Measurements from ENCODE around the gene KIT.

Gene KIT

DNA sequence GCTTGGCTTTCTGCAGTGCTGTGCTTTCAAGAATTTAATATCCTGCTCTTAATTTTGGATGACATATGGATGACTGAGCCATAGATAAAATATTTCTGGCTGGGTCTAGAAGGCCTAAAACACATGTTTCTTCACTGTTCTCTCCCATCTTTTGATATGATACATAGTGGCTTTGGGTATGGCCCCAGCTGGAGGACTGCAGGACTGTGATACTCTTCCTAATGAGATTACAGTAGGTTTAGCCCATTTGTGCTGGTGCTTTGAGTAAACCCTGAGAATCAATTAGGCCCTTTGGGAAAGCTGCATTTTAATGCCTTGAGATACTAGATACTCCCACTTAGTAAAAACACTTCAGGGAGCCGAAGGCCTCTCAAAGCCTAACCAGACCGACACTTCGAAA lies 38.0 kb downstream of the KIT start:
- DNase-seq (ENCODE audit: extremely low read depth in 1 of 2, low read depth in 1 of 2), result no peak

DNA sequence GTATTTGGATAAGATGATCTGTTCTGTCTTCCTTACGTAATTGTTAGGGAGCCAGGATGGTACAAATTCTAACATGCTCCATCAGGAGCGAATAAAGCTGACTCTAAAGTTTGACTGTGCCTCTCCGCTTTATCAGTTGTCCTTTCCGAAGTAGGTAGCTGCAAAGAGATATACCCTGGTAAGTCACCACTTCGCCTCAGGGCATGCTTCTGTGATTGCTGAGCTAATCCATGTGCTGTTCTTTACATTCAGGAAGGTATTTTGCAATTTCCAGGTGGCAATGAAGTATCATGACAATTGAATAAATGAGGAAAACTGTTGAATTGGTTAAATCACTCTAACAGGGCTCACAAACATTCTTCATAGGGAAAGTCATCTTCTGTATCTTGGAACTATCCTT lies 38.9 kb downstream of the KIT start:
- DNase-seq (ENCODE audit: extremely low read depth in 1 of 2, low read depth in 1 of 2), result no peak

GRCh38 chr4:54700986-54701385 lies 43.2 kb downstream of the KIT start:
- no peak for DNase-seq (ENCODE audit: extremely low read depth in 1 of 2, low read depth in 1 of 2)

GRCh38 chr4:54703182-54703581 lies 45.4 kb downstream of the KIT start:
- no peak for DNase-seq (ENCODE audit: extremely low read depth in 1 of 2, low read depth in 1 of 2)

- no peak for DNase-seq (ENCODE audit: extremely low read depth in 1 of 2, low read depth in 1 of 2)
Observed at GRCh38 chr4:54707406-54707805, 49.6 kb downstream of the KIT start.

GRCh38 chr4:54708339-54709279 lies 50.9 kb downstream of the KIT start:
- no peak for DNase-seq (ENCODE audit: extremely low read depth in 1 of 2, low read depth in 1 of 2)

GRCh38 chr4:54709400-54709799 lies 51.6 kb downstream of the KIT start:
- no peak for DNase-seq (ENCODE audit: extremely low read depth in 1 of 2, low read depth in 1 of 2)

DNA sequence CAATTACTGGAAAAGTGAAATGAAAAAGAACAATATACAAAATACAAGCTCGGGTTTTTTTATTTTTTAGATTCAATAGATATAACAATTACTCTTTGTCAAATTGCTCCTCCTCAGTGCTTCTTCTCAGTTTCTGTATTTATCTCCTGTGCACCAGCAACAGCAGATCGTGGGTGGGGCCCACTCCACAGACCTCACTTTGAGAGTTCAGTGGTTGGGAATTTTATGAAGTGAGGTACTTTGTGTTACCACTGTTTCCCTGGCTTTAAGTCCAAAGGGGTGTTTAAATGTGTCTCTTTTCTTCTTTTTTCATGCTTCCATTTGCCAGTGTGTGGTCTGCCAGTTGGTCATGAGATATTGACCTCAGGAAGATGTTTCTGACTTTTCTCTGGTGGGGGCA lies 54.4 kb downstream of the KIT start:
- no peak for DNase-seq (ENCODE audit: extremely low read depth in 1 of 2, low read depth in 1 of 2)

DNA sequence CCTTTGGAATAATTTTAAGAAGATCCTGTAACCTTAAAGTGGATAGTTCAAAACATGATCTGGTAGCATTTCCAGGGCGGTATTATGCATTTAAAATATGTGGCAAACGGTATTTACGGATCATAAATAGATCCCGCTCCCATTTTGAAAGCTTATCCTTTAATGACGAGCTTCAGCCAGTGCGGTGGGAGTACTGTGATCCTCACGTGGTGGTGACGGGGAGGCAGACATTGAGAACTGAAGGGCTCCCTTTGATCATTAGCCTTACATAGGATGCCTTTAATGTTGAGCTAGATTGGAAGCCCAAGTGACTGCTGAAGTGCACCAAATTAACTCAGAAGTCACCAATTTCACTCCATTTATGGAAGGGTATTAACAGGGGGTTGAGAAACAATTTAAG lies 56.9 kb downstream of the KIT start:
- DNase-seq (ENCODE audit: extremely low read depth in 1 of 2, low read depth in 1 of 2), result no peak

- DNase-seq (ENCODE audit: extremely low read depth in 1 of 2, low read depth in 1 of 2), result no peak
Observed at GRCh38 chr4:54716478-54717065, 58.8 kb downstream of the KIT start.

GRCh38 chr4:54717694-54718093 lies 59.9 kb downstream of the KIT start:
- no peak for DNase-seq (ENCODE audit: extremely low read depth in 1 of 2, low read depth in 1 of 2)

GRCh38 chr4:54719378-54719777 lies 61.6 kb downstream of the KIT start:
- no peak for DNase-seq (ENCODE audit: extremely low read depth in 1 of 2, low read depth in 1 of 2)

DNA sequence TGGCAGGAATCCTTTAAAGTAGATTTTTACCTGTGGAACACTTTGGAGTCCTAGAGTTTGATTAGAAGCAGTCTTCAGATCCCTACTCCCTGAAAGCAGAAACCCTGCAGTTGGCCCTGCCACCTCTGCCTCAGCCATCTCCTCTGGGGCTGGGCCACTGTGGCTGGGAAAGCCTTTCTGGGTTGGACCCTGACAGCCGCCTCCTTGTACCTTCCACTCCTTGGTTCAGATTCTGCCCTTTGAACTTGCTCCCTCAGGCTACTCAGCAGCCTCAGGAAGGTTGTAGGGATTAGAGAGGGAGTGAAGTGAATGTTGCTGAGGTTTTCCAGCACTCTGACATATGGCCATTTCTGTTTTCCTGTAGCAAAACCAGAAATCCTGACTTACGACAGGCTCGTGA lies 65.5 kb downstream of the KIT start:
- no peak for DNase-seq (ENCODE audit: extremely low read depth in 1 of 2, low read depth in 1 of 2)

- no peak for DNase-seq (ENCODE audit: extremely low read depth in 1 of 2, low read depth in 1 of 2)
Observed at GRCh38 chr4:54723820-54724219, 66.1 kb downstream of the KIT start.

- no peak for DNase-seq (ENCODE audit: extremely low read depth in 1 of 2, low read depth in 1 of 2)
Observed at GRCh38 chr4:54726907-54727306, 69.2 kb downstream of the KIT start.

- DNase-seq (ENCODE audit: extremely low read depth in 1 of 2, low read depth in 1 of 2), result no peak
Observed at GRCh38 chr4:54727346-54727745, 69.6 kb downstream of the KIT start.

- DNase-seq (ENCODE audit: extremely low read depth in 1 of 2, low read depth in 1 of 2), result no peak
Observed at GRCh38 chr4:54728368-54728767, 70.6 kb downstream of the KIT start.

GRCh38 chr4:54729256-54729655 lies 71.5 kb downstream of the KIT start:
- no peak for DNase-seq (ENCODE audit: extremely low read depth in 1 of 2, low read depth in 1 of 2)

DNA sequence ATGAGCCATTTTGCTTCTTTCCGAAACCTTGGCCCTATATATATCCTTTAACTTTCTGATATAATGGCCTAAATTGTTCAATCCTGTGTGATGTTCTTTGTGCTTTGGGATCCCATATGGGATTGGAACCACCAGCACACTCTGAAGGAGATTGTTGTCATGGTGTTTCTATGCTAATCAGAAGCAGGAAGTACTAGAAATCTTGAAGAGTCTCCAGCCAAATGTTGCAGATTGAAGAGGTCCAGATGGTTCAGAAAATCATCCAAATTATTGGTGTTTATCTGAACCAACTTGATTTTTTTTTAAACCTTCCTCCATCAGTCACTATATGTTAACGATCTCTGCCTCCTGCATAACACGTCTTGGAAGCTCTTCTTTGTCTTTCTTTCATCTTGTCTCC lies 72.8 kb downstream of the KIT start:
- no peak for DNase-seq (ENCODE audit: extremely low read depth in 1 of 2, low read depth in 1 of 2)

DNA sequence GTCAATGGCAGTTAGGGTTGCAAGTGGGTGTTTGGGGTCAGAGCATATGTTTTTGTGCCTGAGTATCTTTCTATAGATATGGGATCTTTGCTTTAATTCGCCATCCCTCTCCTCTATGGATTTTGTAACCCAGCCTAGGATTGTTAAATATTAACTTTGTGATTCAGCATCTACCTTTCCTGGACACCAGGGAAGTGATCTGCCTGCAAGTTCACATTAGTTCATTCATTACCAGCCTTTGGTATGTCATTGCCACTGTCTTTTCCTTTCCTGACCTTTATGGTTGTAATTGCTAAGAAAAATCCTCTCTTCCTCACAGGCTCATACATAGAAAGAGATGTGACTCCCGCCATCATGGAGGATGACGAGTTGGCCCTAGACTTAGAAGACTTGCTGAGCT lies 73.8 kb downstream of the KIT start:
- no peak for DNase-seq (ENCODE audit: extremely low read depth in 1 of 2, low read depth in 1 of 2)

GRCh38 chr4:54731976-54732375 lies 74.2 kb downstream of the KIT start:
- DNase-seq (ENCODE audit: extremely low read depth in 1 of 2, low read depth in 1 of 2), result no peak

- DNase-seq (ENCODE audit: extremely low read depth in 1 of 2, low read depth in 1 of 2), result no peak
Observed at GRCh38 chr4:54737421-54737820, 79.7 kb downstream of the KIT start.
